GDM1 (cell line): ENCODE results near the gene STXBP4.
"Not testable (repeated sequence)": the region's sequence is repeated elsewhere in the genome, so short reads cannot be mapped to it uniquely, and the experiment has no call there.

ENCODE experiments used
- DNase-seq: peaks from one replicate; lab custom pipeline; 2025; lab: John Stamatoyannopoulos, UW

Gene STXBP4

DNA sequence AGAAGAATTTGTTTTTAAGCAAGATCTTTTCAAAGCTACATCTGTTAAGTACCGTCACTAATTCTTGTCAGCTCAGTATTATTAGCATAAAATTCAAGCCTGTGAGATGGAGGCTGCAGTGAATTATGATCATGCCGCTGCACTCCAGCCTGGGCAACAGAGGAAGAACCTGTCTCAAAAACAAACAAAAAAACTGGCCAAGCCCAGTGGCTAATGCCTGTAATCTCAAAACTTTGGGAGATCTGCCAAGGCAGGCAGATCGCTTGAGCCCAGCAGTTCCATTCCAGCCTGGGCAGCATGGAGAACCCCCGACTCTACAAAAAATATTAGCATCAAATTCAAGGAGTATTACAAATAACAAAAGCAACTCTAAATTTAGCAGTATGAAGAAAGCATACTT, 88.0 kb downstream of the STXBP4 start:
- DNase-seq, result no peak

DNA sequence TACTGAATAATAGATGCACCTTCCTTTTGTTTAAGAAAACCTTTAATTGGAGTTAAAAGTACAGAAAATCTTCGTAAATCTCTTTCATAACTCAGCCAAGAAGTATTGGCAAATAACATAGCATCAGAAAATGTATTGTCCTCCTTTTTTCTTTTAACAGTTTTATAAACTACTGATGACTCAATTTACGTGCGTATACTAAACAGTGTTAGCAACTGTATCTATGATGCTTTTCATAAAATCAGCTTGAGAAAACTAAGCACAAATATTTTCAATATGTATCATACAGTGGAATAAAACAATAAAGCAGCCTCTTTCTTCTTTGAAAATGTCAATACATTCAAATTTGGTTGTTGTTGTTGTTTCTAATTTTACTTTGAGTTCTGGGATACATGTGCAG, 88.6 kb downstream of the STXBP4 start:
- DNase-seq, result no peak

DNA sequence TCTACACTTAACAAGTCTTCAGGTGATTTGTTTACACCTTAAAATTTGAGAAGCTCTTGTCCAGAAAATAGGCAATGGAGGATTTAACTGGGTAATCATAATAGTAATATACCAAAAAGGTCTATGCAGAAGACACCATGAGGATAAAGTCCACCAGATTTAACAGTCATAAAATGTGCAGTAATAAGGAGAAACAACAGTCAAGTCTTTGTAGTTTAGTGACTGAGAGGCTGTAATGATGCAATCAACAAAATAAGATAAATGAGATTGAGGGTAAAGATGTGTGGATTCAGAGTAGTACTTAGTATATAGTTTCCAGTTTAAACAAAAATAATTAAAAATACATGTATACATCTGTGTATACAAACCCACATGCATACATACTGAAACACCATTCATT, 91.2 kb downstream of the STXBP4 start:
- DNase-seq, result no peak

DNA sequence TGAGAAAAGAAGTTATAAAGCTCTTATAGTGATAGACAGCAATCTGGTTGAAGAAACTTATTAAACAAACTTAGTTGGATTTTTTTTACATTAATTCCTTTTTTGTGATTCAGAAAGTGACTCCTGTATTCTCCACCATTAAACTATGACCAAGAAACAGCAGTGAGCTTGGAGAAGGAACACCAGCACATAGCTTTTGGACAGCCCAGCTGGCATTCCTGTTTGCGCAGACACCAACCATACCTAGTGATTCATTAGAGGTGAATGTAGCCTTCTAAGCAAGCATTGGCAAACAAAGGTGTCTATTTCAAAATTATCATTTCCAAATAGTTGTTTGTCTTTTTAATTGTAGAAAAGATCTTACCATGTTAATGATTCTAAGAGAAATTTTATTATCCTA, 94.4 kb downstream of the STXBP4 start:
- no peak for DNase-seq

DNA sequence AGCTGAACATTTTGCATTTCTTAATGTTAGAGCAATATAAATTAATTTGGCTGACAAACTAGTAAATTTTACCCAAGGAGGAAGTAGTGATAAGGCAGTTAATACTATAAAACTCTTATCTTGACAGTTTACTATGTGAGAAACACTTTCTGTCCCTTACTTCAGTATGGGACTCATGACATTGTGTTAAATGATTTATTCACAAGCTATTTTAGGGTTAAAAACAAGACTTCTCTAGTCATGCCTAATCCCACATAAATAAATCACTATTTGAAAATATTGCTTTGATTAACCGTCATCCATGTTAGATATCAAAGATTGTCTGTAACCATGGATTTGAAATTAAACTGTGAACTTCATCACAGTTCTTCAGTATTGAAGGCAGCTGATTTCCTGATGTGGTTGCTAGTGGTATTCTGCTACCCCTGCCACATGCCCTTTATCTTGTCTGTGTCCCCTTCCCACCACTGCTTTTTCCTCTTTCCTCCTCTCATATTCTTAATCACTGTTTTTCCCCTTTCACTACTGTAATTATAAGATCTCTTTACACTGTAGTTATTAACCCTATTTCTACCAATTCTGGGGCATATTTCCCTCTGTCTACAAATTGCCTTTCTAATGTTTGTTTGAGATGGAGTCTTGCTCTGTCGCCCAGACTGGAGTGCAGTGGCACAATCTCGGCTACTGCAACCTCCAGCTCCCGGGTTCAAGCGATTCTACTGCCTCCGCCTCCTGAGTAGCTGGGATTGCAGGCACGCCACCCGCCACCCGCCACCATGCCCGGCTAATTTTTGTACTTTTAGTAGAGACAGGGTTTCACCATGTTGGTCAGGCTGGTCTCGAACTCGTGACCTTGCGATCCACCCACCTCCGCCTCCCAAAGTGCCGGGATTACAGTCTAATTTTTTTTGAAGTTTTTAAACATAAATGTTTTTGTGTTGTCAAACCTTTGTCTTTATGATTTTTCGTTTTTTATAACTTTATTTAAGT, 95.6 kb downstream of the STXBP4 start:
- DNase-seq, result no peak

DNA sequence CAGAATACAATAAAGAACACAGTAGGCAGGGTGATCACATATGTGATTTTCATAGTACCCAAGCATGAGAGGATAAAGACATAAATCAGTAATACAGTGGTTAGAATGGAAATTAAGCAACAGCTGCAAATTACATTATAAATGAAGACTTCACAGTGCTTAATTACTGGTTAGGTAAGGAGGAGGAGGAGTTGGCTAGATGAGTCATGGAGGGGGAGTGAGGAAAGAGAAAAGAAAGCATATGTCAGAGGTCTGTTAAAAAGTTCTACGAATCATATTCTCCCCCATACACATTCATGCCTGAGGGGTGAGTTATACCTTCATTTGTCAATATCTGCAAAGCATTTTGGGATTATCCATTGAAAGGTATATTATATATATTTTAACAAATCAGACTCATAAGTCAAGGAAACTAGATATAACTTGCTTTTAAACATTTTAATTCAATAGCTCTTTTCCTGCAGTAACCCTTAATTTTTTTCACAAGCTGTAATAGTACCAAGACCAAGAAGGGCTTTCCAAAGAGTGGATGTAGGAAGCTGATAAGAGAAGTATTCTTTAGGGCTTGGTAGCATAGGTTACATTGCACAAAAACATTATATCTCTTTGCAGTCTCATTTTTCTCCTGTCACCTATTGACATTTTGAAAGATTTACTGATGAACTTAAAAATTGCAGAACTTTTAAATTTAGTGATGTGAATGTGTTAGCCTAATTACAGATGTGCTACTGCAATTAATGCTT, 99.3 kb downstream of the STXBP4 start:
- no peak for DNase-seq

DNA sequence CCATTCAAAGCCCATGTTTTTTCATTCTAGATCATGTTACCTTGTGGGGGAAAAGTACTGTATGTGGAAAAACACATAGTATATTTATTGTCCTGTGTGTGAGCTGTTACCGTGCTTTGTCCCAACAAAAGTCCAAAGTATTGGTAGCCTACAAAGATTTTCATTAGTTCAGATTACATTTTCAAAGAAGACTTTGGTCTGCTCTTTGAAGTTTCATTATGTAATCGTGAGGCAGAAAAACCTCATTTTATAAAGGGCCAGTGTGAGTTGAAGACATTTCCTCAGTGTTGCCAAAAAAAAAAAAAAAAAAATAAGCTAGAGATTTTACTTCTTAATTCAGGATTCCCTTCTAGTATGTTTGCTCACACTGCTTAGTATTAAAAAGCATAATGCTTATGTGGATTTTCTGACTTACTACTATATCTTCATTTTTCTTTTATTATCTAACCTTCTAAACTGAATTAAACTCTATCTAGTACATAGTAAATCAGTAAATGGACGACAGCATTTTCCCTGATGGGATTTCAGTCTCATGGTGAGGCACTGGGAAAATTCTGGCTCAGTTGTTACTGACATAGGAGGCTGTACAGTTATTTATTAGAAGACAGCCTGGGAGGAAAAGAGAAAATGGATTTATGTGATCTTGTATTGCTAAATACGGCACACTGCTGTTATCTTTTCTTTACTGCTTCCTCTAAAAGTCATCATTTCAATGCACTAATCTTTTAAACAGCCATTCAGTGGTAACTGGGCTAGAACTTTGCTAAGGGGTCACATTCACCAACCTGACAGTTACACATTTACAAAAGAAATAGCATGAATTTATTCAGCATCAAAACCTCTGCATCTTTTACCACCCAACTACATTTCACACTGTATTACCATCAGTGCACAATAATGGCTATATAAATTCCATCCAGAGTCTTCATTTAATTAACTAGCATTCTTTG, 100.6 kb downstream of the STXBP4 start:
- no peak for DNase-seq

DNA sequence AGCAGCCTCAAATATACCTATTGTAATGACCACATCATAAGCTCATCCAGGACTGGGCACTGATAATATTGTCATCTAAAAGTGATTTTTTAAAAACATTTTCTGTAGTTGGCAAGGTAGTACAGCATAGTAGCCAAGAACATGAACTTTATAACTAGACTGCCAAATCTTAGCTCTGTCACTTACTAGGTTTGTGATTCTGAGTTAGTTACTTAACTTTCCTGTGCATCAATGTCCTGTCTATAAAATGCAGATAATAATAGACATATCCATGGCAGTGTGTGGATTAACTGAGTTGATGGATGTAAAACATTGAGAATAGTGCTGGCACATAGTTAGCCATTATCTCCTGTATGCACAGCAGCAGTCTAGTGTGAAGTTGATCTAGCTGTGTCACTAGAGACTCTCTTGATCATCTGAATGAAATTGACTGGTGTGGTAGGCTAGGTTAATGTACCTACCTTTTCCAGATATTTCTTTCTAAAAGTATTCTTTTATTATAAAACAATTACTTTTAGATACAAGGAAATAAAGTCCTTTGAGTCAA, 101.5 kb downstream of the STXBP4 start:
- DNase-seq, result no peak

DNA sequence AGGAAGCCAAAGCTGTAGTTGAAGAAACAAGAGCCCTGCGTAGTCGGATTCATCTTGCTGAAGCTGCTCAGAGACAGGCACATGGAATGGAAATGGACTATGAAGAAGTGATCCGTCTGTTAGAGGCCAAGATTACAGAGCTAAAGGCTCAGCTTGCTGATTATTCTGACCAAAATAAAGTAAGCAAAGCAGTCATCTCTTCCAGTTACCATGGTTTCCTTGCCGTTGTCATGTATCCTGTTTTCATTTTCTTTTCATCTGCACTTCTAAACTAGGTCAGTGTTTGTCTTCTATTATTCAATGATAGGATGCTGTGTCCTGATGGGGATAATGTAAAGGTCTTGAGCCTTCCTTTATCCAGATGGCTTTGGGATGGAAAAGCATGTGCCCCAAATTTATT, 104.3 kb downstream of the STXBP4 start:
- no peak for DNase-seq

DNA sequence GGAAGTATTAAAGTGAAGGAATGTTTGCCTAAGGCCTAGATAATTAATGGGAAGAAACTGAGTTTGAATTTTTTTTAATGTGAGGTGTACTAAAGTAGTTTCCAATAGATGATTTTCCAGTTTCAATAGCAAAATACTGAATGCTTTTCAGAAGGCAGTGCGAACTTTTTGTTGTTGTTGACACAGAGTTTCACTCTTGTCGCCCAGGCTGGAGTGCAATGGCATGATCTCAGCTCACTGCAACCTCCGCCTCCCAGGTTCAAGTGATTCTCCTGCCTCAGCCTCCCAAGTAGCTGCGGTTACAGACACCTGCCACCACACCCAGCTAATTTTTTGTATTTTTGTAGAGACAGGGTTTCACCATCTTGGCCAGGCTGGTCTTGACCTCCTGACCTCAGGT, 104.9 kb downstream of the STXBP4 start:
- not testable (repeated sequence) for DNase-seq

DNA sequence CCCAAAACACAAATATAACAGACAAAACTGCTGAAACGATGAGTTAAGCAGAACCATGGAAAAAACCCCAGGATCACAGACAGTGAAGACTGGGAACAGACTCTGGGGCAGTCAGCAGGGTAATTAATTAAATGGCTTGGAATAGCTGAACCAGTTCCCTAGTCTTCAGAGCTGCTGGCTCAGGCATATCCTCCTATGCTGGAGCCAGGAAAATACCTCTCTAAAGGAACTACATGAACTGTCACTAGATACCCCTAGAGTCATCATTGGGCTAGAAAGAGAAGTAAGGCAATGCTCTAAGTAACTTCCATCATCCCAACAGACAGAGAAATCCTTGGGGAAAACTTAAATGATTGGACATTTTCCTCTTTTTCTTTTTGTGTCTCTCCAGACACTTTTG, 113.0 kb downstream of the STXBP4 start:
- DNase-seq, result no peak

DNA sequence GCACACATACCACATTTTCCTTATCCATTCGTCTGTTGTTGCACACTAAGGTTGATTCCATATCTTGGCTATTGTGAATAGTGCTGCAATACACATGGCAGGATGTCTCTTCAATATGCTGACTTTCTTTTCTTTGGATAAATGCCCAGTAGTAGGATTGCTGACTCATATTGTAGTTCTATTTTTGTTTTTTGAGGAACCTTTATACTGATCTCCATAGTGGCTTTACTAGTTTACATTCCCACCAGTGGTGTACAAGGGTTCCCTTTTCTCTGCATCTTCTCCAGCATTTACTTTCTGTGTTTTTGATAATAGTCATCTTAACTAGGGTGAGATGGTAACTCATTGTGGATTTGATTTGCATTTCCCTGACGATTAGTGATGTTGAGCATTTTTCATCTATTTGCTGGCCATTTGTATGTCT, 118.1 kb downstream of the STXBP4 start:
- peak; percentile 61 for DNase-seq

DNA sequence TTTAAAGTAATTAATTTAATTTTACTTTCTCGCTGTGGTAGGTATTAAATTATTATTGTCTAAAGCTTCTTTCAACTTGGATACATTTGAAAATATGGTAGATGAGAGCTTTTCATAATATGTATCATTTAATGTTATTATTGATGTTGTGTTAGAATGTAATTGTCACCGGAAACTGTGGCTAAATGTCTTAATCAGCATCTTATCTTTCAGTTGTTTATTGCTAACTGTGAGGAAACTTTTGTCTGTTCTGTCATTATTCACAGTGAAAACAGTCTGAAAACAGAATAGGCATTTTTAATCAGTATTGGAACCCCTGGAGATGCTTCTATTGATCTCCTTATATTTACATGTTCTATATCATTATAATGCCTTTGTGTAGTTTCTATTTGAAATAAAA, 120.7 kb downstream of the STXBP4 start:
- DNase-seq, result no peak

DNA sequence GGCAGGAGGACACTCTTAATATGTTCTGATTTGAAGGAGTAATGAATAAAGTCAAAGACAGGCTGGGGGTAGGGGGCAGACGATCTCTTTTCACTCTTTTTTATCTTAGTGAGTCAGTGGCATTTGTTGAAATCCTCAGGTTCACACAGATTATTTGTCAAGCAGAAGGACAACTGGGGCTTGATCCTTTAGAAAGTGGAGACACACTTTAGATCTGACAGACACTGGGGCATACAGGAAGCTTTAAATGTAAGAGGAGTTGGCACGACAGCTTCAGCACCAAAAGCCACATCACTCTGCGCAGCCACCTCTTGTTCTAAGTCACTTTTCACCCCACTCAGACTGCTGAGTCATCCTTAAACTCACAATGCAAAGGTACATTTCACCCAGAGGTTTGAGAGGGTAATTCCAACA, 121.5 kb downstream of the STXBP4 start:
- peak; percentile 45 for DNase-seq

DNA sequence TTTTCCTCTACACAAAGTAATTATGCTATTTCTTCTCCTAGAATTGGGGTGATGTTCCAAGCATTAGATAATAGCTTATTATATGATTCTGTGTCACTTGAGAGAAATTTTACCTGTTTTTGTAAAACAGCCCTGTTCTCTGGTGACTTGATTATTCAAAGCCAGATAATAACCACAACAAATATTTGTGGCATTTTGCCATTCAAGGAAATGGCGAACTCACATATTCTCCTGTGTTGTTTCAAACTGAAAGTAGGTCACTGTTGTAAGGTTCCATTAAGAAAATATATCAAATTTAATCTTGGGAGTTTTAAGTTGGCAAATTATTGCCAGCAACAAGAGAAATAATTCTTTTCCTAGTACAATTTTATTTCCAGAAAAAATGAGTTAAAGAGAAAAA, 124.8 kb downstream of the STXBP4 start:
- DNase-seq, result no peak

DNA sequence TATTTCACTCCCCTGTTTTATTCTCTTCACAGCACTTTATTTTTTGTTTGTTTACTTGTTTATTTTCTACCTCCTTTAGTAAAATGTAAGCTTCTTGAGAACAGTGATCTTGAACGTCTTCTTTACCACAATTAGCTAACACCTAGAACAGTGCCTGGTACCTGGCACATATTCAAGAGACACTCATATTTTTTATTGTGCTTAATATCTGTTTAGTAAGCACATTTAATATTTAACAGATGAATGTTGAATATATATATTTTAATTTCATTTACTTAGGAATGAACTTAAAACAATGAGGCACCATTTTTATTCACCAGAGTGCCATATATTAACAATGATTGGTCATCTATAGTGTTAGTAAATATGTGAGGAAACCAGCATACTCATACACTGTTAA, 130.2 kb downstream of the STXBP4 start:
- no peak for DNase-seq

DNA sequence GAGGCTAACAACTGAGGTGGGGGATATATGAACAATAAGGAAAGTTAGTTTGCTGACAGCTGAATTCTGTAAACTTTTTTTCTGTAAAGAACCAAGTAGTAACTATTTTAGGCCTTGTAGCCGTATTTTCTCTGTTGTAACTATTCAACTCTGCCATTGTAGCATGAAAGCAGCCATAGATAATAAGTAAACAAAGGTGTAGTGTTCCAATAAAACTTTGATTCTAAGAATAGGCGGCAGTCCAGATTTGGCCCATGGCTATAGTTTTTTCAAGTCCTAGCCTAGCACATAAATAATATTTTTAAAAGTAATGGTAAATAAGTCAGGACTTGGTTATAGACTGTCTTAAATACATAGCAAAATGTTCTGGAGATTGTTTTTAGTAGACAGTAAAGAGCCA, 142.0 kb downstream of the STXBP4 start:
- no peak for DNase-seq

DNA sequence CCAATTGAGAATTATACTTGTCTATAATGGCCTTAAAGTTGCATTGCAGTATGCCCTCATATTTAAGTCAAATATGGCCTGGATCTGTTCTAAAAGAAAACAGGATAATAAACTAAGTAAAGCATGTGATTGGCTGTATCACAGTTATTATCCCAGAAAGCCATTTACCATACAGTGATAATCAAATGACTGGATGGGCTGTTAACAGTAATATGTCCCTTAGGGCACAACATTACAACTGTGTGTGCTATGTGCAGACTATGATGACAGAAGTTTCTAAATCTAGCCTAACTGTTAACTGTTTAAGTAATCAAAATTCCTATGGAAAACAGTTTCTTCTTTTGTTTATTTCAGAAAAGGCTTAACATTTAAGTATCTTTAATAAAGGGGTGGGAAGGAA, 145.7 kb downstream of the STXBP4 start:
- DNase-seq, result no peak

DNA sequence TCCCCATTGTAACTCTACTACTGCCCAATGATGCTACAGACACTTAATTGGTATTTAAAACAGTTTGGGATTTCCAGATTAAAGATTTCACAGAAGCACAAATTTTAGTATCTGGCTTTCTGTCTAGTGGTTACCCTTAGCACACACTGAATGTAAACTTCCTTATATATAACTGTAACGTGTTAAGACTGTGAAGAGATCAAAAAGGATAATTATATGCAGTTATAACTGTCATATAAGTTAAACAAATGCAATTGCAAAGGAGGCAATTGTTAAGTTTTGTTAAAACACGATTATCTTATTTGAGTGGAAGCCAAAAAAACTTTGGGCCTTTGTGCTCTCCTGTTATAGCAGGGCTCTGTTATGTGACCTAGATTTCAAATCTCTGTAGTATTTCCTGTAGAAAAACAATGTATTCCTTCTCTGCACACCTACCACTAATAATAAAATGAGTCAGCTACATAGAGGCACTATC, 147.9 kb downstream of the STXBP4 start:
- no peak for DNase-seq

DNA sequence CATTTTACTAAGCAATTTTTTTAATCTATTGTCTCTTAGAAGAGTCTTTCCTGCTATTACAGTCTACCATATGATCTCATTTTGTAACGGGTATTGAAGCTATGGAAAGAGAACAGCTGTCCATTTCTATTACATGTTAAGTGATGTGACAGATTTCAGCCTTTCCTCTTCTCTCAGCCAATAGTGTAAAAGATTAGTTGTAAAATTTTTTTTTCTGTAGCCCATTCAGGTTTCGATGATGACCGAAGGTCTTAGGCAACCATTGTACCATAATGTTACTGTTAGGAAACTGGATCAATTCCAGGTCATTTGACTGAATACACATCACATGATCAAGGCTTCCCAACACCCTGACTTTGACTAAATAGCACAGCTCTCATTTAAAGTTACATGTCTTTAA, 148.6 kb downstream of the STXBP4 start:
- DNase-seq, result no peak

DNA sequence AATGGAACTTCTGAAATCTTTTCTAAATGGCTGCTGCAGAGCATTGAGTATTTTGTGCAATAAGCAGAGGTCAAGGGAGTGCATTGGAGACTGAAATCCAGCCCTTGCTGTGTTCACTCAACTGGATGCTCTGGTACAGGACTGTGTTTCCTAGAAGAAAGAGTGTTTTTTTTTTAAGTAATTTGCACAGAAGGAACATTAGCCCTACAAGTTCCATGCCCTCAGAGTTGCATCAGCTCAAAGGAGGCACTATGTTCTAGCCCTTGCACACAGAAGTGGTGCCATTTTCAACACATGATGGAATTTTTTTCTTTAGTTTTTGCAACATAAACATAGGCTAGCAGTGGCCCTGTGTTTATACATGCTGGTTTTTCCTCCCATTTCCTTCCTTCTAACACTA, 152.1 kb downstream of the STXBP4 start:
- DNase-seq, result no peak

DNA sequence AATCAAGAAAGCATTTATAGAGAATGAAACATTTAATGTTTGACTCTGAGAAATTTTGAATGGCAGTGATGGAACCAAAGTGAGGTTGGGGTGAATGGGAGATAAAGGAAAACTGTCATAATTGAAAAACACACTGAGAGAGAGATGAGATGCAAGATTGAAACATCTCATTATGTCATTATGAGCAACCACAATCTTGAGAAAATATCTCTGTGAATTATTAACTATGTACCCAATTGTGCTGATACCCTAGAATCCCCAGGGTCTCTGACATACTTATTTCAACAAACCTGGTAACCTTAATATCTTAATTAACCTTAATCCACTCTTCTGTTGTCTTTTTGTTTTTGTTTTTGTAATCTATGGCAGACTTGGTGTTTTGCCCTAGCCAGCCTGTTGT, 152.7 kb downstream of the STXBP4 start:
- DNase-seq, result no peak
